DMS 273 (cell line): ENCODE data around the gene YJEFN3.

Experiments
- DNase-seq: peaks from one replicate; lab custom pipeline; 2025; ENCODE audit not compliant: unreplicated experiment; lab: John Stamatoyannopoulos, UW

Gene YJEFN3

DNA sequence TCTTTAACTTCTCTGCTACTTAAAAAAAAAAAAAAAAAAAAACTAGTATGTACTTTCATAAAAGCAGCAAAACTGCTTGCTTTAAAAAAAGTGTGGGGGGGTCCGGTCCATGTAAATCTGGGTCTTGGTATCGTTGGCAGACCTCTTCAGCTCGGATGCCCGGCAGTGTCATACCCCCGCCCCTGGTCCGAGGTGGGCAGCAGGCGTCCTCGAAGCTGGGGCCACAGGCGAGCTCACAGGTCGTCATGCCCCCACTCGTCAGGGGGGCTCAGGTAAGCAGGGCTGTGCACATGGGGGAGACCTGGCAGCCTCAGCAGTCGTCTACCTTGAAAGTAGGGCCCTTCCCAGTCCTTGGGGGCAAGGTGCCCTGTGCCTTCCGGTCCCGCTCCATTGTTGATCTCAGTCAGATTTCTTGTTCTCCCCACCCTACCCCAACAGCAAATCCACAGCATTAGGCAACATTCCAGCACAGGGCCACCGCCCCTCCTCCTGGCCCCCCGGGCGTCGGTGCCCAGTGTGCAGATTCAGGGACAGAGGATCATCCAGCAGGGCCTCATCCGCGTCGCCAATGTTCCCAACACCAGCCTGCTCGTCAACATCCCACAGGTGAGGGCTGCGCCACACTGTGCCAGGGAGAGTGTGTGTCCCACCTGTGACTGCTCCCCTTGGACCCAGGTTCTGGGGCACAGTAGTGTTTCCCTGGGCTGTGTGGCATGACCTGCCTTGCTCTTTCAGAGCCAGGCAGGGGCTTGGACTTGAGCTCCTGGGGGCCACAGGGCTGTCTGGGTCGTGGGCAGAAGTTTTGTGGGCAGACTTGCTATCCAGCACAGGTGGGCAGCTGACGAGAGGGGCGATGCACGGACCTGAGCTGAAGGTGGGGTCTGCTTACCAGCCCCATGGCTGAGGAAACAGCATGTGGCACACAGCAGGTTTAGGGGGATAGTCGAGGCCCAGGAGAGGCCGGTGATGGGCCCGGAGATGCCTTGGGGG lies 32.8 kb upstream of the YJEFN3 start:
- no peak for DNase-seq

DNA sequence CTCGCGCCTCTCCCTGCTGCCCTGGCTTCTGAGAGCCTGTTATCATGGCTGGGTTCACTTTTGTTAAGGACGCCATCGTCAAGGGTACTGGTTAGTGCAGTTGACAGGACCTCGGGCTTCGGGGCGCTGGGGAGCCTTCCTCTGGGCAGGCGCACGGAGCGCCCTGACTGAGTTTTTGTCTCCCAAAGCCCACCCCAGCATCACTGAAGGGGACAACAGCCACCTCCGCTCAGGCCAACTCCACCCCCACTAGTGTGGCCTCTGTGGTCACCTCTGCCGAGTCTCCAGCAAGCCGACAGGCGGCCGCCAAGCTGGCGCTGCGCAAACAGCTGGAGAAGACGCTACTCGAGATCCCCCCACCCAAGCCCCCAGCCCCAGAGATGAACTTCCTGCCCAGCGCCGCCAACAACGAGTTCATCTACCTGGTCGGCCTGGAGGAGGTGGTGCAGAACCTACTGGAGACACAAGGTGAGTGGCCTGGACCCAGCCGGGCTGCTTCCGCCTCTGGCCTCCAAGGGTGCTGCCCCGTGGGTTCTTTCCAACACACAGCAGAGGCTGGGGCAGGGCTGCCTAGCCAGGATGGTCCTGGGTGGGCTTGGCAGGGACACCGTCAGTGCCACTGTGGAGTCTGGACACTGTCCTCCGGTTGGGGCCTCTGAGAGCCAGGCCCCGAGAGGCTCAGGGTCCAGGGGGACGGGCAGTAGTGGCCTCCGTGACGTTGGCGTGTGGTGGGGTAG lies 30.3 kb upstream of the YJEFN3 start:
- DNase-seq = no peak

DNA sequence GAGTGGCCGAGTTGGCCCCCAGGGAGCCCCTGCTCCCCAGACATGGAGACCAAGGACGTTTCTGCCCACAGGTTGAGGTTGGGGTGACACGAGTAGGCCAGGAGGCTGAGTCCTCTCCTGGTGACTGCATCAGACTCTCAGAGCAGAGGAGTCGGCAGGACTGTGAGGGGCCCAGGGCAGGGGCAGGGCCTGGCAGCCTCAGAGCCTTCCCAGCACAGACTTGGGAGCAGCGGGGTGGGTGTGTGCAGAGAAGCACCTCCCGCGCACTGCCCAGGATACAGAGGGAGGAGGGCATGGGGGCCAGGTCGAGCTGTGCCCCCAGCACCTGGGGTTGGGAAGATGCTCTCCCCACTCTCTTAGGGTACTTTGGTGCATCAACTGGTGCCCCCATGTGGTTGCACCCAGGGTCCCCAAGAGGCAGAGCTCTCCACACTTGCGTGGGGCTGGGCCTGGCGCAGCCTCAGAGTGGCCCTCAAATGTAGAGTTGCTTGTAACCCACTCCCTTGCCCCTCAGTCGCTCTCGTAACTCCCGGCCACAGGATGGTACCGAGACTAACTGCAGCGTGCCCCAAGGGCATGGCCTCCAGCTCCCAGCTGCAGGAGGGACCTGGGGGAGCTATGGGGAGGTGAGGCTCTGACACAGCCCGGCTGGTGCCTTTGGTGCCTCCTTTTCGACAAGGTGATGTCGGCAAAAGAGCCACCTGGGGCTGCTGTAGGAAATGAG lies 29.3 kb upstream of the YJEFN3 start:
- no peak for DNase-seq

DNA sequence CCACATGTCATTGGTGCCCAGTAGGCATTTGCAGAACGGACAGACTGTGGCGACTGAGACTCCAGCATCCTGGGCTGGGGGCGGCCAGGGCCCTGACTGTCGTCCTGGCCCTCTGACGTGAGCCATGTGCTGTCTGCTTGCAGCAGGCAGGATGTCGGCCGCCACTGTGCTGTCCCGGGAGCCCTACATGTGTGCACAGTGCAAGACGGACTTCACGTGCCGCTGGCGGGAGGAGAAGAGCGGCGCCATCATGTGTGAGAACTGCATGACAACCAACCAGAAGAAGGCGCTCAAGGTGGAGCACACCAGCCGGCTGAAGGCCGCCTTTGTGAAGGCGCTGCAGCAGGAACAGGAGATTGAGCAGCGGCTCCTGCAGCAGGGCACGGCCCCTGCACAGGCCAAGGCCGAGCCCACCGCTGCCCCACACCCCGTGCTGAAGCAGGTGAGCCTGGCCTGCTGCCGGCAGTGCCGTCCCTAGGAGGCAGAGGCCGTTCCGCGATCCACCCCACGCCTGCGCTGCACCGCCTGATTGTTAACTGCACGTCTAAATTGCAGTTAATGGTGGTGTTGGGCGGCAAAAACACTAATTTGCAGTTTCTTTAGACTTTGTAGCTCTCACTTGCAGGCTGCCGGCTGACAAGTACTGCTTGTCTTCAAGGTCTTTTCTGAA lies 27.6 kb upstream of the YJEFN3 start:
- no peak for DNase-seq

DNA sequence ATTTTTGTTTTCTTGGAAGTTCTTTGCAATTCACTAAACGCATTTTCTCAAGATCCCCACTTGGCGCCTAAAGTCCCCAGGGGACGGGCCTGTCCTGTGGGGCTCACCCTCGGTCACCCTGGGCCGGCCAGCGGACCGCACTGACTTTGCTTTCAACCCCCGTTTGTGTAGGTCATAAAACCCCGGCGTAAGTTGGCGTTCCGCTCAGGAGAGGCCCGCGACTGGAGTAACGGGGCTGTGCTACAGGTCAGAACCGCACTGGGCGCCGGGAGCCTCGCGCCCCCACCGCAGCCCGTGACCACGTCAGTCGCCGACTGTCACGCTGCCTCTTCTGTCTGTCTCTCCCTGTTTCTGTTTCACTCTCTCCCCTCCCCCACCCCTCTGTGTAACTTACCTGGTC lies 26.9 kb upstream of the YJEFN3 start:
- no peak for DNase-seq

DNA sequence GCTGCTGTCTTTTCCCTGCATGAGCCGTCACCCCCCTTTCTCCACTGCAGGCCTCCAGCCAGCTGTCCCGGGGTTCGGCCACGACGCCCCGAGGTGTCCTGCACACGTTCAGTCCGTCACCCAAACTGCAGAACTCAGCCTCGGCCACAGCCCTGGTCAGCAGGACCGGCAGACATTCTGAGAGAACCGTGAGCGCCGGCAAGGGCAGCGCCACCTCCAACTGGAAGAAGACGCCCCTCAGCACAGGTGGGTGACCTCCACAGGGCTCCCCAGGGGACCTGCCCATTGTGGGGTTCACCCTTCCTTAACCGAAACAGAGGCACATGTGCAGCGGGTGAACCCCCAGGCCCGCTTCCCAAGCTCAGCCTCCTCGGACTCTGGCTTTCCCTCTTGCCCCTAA lies 26.4 kb upstream of the YJEFN3 start:
- no peak for DNase-seq

DNA sequence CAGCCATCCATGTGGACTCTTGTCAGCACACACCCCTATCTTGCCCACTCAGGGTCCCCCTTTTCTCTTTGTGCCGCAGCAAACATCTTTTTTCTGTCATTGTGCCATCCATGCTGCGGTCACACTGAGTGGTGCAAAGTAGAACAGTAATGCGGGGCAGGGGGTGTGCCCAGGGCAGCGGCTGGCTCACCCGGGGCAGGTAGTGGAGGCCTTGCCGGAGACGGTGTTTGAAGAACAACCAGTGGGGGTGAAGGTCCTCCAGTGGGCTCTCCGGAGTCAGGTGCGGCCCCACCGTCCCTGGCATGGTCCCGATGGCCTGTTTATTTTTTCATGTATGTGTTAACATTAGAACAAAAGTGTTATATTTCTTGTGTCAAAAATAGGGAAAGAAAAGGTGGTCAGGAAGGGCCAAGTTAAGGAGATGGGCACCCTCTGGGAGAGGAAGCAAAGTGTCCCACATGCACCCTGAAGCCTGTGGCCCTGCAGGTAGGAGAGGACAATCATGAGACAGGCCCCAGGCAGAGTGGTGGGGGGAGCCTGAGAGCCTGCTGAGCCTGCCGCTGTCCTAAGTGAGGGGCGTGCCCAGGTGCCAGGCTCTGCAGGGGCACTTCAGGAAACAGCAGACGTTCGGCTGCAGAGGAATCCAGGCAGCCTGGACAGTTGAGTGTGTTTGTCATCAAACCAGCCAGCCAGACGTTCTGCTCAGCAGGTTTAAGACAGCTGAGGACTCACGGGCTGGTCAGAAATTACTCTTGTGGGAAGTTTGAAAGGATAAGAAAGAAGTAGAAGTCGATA lies 25.7 kb upstream of the YJEFN3 start:
- no peak for DNase-seq

DNA sequence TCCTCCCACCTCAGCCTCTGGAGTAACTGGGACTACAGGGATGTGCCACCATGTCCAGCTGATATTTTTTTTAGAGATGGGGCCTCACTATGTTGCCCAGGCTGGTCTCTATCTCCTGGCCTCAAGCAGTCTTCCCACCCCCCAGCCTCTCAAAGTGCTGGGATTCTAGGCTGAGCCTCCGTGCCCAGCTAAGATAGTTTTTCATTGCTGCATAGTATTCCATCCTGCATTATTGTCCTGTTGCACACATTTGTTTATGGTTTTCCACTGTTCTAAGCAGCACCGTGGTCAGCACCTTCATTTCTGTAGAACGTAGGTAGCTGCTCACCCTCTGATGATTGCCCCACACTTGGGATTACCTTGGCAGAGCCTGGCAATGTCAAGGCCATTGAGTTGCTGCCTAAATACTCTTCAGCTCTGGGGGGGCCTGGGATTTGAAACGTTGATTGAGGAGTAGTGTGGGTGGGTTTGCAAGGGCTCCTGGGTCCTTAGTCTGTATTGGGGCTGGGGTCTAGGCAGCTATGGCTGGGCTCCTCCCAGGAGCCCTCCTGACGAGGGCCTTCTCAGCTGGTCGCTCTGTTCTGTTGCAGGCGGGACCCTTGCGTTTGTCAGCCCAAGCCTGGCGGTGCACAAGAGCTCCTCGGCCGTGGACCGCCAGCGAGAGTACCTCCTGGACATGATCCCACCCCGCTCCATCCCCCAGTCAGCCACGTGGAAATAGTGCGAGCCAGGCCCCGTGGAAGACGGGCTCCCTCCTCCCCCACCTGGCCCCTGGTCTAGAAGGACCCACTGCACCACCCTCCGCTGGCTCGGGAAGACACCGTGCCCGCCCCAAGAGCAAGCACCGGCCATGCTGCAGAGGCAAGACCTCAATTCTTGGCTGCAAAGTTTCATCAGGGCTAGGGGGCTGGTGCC lies 23.7 kb upstream of the YJEFN3 start:
- no peak for DNase-seq

DNA sequence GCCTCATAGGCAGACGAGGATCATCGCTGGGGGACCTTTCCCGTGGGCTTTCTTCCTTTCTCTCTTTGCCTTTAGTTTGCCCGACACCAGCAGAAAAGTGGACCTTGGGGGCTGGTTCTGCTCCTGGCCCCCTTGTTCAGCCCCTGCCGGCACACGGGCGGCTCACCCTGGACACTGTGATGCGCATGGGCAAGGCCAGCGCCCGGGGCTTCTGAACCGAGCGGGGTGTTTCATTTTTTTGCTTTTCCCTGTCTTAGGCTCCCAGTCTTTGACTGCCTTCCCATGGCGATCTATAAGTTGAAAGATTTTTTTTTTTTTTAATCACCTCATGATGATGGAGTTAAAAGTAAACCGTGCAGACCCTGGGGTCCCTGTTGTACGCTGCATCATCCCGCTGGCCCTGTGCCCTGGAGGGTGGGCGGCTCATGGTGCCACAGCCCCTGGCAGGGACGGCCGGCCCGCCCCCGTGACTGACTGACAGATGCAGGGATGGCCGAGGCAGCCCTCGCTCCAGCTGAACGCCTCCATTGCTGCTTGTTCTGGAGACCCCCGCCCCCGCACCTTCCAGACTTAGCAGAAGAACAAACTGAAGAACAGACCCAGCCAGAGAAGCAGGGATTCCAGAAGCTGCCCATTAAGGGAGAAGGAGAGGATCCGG lies 22.9 kb upstream of the YJEFN3 start:
- no peak for DNase-seq

DNA sequence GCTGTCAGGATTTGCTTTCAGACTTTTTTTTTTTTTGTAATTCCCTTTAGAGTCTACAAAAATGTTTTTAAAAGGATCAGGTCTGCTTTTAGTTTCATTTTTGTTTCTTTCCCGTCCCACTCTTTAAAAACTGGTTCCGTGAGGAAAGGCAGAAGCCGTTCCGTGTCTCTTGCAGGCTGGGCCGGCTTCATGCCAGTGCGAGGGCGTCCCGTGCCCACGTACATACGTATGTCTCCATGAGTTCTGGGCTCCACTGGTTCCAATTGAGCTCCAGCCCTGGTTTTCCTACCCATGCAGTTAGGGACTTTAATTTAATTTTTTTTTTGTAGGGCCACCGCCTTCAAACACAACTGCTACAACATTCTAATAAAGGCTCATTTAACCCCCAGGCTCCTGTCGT lies 22.1 kb upstream of the YJEFN3 start:
- no peak for DNase-seq

DNA sequence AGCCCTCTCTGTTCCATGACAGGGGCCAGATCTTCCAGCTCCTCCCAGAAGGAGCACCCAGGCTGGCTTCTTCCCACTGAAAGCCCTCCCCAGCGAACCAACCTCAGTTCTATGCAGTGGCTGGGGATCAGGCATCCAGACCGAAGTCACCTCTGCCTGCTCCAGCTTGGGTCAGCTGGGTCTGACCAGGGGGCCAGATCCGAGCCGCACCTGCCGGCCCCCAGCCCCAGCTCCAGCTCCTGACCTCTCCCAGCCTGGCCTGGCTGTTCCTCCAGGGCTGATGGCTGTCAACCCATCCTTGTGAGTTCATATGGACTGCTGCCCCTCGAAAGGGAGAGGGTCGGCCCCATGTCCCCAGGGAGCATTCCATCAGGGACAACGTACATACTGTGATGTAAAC lies 21.4 kb upstream of the YJEFN3 start:
- DNase-seq = no peak

DNA sequence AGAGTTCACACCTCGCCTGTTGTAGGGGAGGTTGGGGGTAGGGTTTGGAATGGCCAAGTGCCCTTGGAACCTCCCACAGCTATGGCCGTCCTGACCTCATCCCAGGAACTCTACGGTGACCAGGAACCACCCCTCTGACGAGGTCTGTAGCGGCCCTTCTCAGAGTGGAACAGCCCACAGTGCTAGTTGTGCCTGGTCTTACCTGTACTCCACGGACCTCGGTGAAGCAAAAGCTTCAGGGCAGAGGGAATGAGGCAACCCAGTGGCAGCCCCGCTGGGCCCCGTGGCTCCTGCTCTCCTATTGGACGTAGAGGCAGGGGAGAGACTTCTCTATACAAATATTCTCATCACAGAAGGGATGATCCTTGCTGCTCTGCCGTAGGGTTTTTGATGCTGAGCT lies 20.5 kb upstream of the YJEFN3 start:
- no peak for DNase-seq

DNA sequence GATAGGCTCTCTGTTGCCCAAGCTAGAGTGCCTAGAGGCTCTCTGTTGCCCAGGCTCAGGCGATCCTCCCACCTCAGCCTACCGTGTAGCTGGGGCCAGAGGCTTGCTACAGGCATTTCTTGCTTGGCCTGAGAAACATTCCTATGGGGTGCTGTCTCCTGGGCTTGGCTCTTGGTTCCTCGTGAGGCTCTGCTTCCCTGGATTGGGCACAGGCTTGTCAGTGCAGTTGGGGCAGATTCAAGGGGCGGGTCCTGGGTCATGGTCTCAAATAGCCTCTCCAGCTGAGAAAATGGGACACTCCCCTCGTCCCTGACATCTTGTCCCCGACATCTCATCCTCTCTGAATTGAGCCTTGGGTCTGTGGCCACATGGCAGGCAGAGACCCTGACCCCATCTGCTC lies 18.3 kb upstream of the YJEFN3 start:
- peak; percentile 74 for DNase-seq

DNA sequence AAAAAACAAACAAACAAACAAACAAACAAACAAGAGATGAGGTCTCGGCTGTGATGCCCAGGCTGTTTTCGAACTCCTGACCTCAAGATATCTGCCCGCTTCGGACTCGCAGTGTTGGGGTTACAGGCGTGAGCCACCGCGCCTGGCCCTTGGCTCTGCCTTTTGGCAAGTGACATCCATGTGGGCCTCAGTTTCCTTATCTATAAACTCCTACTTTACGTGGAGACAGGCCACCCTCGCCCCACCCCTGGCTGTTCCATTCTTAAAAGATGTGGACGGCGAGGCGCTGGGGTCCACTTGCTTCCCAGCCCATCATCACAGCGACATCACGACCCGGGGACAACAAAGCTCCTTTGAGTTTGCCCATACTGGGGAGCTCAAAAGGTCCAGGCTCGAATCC lies 15.0 kb upstream of the YJEFN3 start:
- no peak for DNase-seq

DNA sequence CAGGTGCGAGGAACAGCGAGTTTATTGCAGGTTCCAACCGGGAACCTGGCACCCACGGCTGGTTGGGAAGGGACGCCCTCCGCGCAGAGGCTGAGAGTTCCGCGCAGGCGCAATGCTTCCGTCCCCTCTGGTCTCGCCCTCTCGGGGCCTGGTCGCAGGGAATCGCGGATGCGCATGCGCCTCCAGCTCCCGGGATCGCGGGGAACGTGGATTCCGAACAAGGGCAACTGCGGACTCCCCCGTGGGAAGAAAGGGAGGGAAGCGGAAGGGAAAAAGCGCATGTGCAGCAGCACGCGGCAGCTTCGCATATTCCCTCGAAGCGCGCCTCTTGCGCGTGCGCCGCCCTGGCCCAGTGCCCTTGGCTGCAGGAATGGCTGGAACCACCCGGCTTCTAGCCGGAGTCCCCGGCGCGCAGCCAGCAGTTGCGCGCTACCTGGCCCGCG lies 14.5 kb upstream of the YJEFN3 start:
- no peak for DNase-seq

DNA sequence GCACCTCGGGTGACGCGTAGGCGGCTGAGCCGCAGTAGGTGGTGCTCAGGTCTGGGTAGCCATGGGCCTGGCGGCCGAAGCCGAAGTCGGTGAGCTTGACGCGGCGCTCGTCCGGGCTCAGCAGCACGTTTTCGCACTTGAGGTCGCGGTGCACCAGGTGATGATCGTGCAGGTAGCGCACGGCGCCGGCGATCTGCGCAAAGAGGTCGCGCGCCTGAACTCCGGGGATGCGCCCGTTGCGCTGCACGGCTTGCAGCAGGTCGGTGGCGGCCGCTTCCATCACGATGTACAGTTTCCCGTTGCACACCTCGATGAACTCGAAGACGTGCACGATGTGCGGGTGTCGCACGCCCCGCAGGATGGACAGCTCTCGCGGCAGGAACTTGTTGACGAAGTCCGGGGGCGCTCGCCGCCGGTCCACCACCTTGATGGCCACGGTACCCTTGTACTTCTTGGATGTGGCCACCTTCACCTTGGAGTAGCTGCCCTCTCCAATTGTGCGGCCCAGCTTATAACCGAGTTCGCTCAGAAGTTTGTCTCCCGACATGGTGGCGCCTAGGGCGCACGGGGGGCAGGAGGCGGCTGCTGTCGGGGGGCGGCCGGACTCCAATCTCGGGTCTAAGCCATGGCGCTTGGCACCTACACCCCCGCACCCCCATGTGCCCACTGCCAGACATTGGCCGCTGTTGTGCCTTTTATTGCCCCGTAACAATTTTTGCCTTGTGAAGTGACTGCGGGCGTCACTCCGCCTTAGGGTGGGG lies 13.7 kb upstream of the YJEFN3 start, which contains the start of gene TSSK6:
Gene TSSK6 (minus strand): TSS at position 668 of the 761 bp plus-strand sequence. CDS start 121 bp downstream, at position 547.
- no peak for DNase-seq

DNA sequence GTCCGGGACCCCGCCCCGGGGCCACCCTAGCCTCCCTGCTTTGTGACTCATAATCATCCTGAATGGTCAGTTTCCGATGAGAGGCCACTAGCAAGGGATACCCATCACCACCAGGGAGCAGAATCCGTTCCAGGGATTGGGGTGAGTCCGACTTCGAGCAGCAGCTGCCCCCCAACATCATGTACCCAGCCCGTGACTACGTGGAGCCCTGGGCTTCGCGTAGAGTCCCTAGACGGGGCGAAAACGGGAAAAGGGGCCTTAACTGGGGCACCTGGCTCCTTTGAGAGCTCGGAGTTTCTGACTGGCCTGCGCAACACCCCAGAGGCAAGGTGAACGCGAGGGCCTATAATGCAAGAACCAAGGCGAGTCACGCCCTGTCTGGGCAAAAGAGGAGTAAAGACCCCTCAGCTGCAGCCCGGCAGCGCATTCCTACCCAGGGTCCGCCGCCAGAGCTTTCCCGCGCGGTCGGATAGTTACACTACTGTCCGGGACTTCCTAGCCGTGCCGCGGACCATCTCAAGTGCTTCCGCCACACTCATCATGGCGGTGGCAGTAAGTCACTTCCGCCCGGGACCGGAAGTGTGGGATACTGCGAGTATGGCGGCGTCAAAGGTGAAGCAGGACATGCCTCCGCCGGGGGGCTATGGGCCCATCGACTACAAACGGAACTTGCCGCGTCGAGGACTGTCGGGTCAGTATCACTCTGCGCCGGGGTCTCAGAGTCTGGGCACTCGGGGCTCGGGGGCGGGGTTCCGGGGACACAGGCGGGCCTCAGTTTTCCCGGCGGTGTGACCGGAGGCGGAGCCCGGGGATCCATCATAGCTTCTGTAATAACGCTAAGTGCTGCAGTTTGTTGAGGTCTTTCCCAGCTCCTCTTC lies 12.8 kb upstream of the YJEFN3 start, which contains the start of gene NDUFA13:
Gene NDUFA13 (plus strand): TSS at position 584 of the 878 bp plus-strand sequence. CDS start 14 bp downstream, at position 598.
- peak; percentile 97 for DNase-seq
